Measurements from ENCODE around the gene ACACB. TPM values are rescaled to one million over a fixed set of nuclear protein-coding genes. Genes with fewer than 3 reads are reported as not detected.
"Not testable (repeated sequence)": the region's sequence is repeated elsewhere in the genome, so short reads cannot be mapped to it uniquely, and the experiment has no call there.

Gene ACACB
- polyA plus RNA-seq, 3 donors, result 14.9 to 33.9 (median 16.4) TPM

DNA sequence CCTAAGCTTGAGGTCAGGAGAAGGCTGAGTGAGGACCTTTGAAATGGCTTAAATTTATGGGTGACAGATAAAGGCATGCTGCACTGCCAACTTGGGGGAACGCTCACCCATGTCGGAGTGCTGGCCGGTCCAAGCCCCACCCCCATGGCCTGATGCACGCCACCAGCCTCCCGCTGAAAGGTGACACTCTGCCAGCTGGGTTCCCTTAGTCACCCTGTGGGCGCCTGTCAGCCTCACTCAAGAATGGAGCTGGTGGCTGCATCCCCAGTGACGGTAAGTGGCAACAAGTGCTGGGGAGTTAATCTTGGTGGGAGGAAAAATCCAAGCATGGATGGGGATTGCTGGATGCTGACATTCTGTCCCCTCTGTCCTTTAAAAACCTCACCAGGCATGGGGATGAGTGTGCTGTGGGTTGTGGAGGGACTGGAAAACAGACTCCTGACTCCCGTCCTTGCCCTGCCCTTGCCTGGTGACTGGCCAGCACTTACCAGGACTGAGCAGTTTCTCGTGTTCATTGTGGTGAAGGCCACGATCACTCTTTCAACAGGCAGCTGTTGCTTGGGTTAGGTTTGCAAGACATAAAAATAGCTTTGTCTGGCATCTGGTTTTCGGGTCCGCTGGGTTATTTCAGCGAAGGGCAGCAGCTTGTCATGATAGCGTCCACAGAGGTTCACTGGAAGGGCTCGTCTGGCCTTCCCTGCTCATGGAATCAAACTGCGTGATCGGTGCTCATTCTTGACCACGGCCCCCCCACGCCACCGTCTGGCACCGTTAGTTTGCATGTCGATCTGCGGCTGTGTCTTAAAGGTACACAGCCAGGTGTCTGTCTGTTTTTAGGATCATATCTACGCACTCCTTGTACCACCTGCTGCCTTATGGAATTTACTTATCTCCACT, 15.0 kb downstream of the ACACB start:
- peak in 1 of 11 donors; percentile 31 for DNase-seq (ENCODE audit: extremely low read depth in 1 of 11, low read depth in 9 of 11, low spot score in 4 of 11)

DNA sequence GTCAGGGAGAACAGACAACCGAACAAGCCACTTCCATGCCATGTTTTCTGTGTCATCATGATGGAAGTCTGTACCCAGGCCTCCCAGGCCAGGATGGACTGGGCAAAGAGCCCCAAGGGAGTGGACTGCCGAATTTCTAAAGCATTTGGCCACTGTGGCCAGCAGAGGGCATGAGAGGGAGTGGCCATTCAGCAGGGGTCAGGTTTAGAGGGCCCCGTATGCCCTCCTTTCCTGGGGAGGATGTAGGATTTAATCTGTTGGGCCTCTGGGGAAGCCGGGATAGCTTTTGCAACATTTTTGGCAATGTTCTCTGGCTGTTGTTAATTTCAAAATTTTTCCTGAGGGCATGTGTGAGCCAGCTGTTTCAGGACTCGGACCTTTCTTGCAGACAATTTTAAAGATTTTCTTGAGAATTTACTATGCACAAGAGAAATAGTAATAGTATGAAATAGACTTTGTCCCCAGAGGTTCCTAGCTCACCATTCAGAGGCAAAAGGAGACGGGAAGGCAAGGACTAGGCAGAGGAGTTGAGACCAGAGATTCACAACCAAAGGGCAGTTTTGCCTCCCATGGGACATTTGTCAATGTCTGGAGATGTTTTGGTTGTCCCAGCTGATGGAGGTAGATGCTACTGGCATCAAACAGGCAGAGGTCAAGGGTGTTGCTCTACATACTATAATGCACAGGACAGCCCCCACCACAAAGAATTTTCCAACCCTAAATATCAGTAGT, 18.0 kb downstream of the ACACB start:
- DNase-seq (ENCODE audit: extremely low read depth in 1 of 11, low read depth in 9 of 11, low spot score in 4 of 11), result no peak

DNA sequence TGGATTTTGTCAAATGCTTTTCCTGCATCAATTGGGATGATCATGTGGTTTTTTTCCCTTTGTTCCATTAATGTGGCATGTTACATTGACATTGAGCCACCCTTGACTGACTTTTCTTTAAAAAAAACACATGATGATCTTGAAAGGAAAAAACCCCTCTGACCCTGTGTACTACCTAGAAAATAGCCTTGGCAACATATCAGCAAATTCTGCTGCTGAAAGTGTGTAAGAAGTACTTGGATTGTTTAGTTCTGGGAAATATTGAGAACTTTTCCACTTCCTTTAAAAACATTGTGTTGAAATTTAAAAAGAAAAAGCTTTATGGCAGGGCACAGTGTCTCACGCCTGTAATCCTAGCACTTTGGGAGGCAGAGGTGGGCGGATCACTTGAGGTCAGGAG, 20.7 kb downstream of the ACACB start:
- DNase-seq (ENCODE audit: extremely low read depth in 1 of 11, low read depth in 9 of 11, low spot score in 4 of 11), result no peak

DNA sequence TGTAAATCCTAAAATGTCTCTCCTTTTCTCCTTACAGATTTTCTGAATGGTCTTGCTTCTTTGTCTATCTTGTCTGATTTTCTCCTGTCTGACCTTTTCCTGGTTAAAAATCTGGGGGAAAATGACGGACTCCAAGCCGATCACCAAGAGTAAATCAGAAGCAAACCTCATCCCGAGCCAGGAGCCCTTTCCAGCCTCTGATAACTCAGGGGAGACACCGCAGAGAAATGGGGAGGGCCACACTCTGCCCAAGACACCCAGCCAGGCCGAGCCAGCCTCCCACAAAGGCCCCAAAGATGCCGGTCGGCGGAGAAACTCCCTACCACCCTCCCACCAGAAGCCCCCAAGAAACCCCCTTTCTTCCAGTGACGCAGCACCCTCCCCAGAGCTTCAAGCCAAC, 23.0 kb downstream of the ACACB start:
- DNase-seq (ENCODE audit: extremely low read depth in 1 of 11, low read depth in 9 of 11, low spot score in 4 of 11), result no peak

DNA sequence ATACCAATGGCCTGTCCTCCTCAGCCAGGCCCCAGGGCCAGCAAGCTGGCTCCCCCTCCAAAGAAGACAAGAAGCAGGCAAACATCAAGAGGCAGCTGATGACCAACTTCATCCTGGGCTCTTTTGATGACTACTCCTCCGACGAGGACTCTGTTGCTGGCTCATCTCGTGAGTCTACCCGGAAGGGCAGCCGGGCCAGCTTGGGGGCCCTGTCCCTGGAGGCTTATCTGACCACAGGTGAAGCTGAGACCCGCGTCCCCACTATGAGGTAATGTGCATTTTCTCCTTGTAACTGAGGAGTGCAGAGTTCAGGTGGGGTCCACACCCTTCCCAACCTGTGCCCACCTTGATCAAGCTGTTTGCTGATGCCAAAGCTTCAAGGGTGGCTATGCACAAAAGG, 23.4 kb downstream of the ACACB start:
- DNase-seq (ENCODE audit: extremely low read depth in 1 of 11, low read depth in 9 of 11, low spot score in 4 of 11), result no peak

DNA sequence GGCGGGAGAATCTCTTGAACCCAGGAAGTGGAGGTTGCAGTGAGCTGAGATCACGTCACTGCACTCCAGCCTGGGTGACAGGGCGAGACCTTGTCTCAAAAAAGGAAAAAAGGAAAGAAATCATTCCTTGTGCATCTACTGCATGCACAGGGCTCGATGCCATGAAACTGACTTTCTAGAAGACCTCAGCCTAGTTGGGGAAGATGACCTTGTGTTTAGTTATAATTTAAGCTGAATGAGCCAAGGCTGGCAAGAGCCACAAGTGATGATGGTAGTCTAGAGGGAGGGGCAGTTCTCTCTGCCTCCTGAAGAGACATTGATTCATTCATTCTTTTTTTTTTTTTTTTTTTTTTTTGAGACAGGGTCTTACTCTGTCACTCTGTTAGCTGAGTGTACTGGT, 24.2 kb downstream of the ACACB start:
- DNase-seq (ENCODE audit: extremely low read depth in 1 of 11, low read depth in 9 of 11, low spot score in 4 of 11), result no peak

DNA sequence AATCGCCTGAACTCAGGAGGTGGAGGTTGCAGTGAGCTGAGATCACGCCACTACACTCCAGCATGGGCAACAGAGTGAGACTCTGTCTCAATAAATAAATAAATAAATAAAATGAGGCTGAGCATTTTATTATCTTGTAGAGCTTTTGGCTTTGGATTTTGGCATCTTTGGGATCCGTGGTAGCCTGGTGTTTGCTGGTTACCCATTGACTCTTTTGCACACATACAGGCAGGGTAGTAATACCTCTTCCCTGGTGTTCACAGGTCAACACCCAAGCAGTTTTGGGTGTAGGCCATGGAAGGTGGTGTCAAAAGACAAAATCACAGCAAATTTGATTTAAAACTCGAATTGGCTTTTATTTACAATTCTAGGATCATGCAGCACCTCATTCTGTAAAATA, 27.8 kb downstream of the ACACB start:
- no peak for DNase-seq (ENCODE audit: extremely low read depth in 1 of 11, low read depth in 9 of 11, low spot score in 4 of 11)

DNA sequence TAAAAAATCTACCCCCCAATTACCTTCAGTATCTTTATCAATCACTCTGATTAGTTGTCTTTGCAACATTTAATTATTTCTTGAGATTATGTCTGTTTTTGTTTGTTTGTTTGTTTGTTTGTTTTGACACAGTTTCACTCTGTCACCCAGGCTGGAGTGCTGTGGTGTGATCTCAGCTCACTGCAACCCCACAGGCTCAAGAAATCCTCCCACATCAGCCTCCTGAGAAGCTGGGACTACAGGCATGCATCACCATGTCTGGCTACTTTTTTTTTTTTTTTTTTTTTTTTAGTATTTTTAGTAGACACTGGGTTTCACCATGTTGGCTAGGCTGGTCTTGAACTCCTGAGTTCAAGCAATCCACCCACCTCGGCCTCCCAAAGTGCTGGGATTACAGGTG, 30.7 kb downstream of the ACACB start:
- not testable (repeated sequence) for DNase-seq (ENCODE audit: extremely low read depth in 1 of 11, low read depth in 9 of 11, low spot score in 4 of 11)

DNA sequence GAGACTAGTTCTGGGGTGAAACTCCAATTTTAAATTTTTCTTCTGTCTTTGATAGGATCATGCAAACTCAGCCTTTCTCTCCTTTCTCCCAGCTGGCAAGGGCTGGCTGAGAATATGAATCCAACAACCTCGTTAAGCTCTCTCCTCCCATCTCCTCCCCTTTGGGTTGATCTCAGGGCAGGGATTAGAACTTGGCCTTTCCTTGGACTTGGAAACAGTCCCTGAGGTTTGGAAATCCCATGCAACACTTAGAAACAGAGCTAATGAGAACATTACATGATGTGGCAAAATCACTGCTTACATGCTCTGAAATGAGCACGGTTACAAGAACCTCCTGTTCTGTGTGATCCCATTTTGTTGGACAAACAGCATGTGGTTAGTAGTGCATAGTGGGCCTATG, 31.6 kb downstream of the ACACB start:
- no peak for DNase-seq (ENCODE audit: extremely low read depth in 1 of 11, low read depth in 9 of 11, low spot score in 4 of 11)

DNA sequence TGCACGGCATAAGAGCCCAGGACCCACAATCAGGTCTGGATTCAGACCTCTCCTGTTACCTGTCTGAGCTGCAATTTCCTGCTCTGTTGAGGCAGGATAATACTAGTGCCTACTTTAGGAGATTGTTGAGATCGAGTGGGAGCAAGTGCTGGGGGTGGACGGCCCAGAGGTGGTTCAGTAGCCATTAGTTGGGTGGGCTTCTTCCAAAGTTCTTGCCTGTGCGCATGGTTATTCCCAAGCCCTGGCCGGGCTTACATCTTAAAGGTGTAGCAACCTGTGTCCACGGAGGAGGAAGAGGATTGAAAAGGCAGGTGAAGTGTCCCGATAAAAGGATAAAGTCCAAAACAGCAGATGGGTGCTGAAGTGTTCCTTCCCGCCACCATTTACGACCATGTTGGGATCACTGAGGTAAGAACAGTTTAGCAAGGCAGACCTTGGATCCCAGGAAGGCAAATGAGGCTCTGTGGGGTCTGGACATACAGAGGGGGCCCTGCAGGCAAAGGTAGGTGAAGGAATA, 33.8 kb downstream of the ACACB start:
- DNase-seq (ENCODE audit: extremely low read depth in 1 of 11, low read depth in 9 of 11, low spot score in 4 of 11), result no peak

DNA sequence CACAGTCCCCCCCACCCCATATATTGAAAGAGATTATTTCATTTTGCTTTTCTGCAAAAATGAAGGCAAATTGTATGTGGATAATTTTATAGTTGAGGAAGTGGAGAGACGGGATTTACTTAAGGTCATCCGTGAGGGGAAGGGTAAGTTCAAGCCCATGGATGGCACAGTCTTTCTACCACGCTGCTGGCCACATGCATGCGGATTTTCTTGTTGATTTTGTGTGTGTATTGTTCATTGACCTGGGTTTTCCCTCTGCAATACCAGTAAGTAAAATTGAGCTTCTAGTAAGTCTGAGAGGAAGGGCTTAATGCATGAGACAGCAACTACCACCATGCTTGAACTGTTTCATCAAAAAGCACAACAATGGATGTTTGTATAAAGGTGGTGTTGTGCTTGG, 35.1 kb downstream of the ACACB start:
- no peak for DNase-seq (ENCODE audit: extremely low read depth in 1 of 11, low read depth in 9 of 11, low spot score in 4 of 11)

DNA sequence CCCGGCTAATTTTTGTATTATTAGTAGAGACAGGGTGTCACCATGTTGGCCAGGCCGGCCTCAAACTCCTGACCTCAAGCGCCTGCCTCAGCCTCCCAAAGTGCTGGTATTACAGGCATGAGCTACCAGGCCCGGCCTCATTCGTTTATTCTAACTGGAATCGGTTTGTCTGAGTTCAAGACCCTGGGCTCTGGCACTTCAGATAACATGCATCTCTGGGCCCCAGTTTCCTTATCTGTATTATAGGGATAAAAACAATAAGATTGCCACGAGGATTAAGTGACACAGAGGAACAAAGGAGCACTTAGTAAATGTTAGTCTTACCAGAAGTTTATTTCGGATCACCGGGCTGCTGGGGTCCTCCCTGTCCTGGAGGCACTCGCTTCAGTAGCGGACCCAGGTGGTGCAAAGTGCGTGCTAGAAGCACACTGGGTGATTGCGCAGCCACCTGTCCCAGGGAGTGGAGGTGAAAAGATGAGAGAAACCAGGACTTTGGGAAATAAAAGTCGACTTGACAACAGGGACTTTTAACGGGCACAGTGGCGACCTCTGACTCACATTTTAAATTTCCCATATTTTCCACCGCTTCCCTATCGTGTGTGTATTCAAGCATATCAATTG, 37.5 kb downstream of the ACACB start:
- no peak for DNase-seq (ENCODE audit: extremely low read depth in 1 of 11, low read depth in 9 of 11, low spot score in 4 of 11)

DNA sequence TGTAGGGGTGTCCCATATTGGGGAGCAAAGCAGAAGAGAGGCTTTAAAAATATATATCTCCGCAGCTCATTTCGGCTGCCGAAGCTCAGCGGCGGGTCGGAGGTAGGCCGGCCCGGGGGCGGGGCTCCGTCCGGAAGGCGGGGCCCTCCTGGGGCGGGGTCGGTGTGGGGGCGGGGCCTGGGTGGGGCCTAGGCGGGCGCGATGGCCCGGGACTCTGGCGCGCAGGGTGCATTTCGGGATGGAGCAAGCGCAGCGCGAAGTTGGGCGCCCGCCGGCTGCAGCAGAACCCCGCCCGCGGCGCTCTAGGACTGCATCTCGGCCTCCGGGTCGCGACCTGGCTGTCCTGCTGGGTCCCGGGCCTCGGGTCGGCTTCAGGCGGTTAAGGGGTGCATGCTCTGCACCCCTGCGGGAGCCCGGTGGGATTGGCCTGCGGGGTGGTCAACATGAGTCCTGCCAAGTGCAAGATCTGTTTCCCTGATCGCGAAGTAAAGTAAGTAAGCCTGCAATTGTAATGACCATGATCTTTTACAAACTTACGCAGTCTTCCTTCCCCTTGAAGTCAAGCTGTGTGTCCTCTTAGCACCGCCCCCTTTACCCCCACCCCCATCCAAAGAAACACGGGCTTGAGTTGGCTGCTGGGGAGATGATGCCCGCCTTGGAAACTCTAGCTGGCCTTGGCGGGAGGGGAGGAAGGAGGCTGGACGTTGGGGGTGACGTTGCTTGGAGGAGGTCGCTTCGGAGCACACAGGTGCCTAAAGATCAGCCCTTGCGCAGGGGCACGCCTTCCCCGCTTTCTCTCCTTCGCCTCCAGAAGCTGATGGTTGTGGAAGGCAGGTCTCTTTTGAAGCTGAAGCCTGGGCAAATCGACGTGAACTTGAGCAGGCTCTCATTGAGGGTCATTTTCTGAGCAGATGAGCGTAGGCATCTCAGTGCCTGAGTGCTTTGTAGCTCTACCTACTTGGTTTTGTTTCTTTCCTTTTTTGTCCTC, 38.4 kb downstream of the ACACB start:
- DNase-seq (ENCODE audit: extremely low read depth in 1 of 11, low read depth in 9 of 11, low spot score in 4 of 11), result peak; percentile 40 to 73 (median 63)

DNA sequence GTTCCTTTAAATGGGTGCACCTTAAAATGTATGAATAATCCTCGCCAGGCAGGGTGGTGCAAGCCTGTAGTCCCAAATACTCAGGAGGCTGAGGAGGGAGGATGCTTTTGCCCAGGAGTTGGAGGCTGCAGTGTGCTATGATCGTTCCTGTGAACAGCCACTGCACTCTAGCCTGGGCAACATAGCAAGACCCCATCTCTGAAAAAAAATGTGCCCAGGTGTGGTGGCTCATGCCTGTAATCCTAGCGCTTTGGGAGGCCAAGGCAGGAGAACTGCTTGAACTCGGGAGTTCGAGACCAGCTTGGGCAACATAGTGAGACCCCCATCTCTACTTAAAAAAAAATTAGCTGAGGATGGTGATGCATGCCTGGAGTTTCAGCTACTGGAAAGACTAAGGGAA, 39.6 kb downstream of the ACACB start:
- DNase-seq (ENCODE audit: extremely low read depth in 1 of 11, low read depth in 9 of 11, low spot score in 4 of 11), result no peak

DNA sequence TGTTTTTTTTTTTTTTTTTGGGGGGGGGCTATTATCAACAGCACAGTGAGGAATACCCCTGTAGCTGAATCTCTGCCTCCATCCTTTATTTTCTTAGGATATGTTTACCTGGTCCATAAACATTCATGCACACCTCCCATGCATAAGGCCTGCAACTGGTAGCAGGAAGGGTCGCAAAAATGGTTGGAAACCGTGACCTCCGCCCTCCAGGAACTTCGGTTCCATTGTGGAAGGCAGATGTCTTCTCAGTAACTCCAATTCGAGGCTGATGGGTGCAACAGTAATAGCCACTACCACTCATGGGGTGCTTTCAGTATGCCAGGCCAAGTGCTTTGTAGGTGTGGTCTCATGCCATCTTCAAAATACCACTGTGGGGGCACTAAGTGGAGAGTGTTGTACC, 40.2 kb downstream of the ACACB start:
- DNase-seq (ENCODE audit: extremely low read depth in 1 of 11, low read depth in 9 of 11, low spot score in 4 of 11), result no peak

DNA sequence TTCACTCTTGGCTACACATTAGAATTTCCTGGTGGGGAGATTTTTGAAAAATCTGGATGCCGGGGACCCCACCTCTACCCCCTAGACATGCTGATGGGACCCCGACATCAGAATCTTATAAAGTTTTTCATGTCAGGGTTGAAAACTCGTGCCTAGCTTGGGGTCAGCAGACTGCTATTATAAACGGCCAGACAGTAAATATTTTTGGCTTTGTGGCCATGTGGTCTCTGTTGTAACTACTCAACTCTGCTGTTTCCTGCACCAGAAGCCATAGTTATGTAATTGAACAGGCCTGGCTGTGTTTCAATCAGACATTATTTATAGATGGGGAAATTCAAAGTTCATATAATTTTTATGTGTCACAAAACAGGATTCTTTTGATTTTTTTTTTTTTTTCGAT, 41.6 kb downstream of the ACACB start:
- DNase-seq (ENCODE audit: extremely low read depth in 1 of 11, low read depth in 9 of 11, low spot score in 4 of 11), result peak in 3 of 11 donors; percentile 9 to 21 (median 11)

DNA sequence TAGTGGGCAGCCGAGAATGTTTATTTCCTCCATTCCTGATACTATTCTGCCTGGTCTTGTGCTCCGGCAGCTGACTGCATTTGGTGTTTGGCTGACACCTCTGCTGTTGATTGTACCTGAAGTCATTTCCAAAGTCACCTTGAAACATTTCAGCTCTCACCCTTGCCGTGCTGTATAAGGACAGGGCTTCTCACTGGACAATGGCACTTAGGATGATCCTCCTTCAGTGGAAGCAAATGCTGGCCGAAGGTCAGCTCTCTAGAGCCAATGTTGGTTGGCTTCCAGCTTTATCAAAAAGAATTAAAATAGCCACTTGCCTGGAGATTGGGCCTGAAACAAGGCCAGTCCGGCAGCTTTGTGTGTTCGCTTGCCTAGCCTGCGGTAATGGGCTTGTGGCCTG, 44.0 kb downstream of the ACACB start:
- DNase-seq (ENCODE audit: extremely low read depth in 1 of 11, low read depth in 9 of 11, low spot score in 4 of 11), result no peak

DNA sequence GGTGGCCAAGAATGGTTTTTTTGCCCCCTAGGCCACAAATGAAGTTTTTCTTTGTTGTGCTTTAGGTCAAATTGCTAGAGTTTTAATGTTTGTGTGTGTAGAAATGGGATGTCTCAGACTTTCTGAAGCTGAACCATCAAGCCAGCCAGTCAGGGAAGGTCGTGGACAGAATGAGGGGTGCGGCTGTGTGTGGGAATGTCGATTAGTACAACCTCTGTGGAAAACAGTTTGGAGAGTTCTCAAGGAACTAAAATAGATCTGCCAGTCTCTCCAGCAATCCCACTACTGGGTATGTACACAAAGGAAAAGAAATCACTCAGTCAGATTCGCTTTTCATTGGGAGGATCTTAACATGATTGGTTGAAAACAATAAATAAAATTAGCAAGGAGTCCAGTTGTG, 44.5 kb downstream of the ACACB start:
- no peak for DNase-seq (ENCODE audit: extremely low read depth in 1 of 11, low read depth in 9 of 11, low spot score in 4 of 11)

DNA sequence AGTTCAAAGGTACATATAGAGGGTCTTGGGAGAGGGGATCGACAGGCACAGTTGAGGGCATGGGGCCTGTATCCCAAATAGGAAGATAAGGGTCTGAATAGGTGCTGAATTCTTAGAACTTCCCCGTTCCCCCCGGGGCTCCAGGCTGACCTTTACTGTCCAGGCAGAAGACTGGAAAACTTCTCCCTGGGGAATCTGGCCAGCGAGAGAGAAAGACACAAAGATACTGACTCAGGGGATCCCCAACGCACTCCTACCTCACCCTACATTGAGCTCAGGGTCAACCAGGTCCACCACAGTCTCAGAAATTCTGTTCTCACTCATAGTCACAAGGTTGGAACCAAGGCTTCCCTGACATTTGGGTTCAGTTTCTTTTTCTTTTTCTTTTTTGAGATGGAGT, 46.2 kb downstream of the ACACB start:
- no peak for DNase-seq (ENCODE audit: extremely low read depth in 1 of 11, low read depth in 9 of 11, low spot score in 4 of 11)
